ENCODE measurements around the gene DOK6. TPM values are rescaled to one million over a fixed set of nuclear protein-coding genes. Genes with fewer than 3 reads are reported as not detected.

Gene DOK6
- total and polyA plus RNA-seq, 8 donors: 2.9 to 19.1 (median 14.9) TPM

DNA sequence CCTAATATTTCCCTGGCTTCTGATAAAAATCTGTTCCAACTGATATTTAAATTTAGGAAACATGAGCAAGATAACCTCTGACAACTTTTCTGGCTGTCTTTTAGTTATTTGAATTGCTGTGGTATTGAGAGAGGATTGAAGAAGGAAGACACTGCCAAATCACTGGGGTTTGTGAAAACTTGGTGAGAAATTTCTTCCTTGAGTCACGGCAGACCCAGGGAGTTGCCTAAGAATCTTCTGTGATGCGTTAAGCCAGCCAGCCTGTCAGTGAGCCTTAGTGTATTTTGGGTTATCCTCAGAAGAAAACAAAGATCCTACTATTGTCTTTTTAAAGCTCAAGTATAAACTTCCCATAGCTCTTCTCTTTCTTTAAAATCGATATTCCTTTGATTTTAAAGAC lies 17.5 kb upstream of the DOK6 start:
- Histone ChIP-seq H3K27me3 (no peaks in the 10 kb centered on the region), H3K36me3 (no peaks in the 10 kb centered on the region), H3K9me3 (no peaks in the 10 kb centered on the region), H3K4me1 (no peaks in the 10 kb centered on the region), H3K4me3 (no peak overlapping the region), H3K27ac (no peak overlapping the region)
- intact Hi-C loops (cut with DNase I): no loop called here
- DNase-seq (no peak), ATAC-seq (no peak)
- TF ChIP-seq, protein P1, sequence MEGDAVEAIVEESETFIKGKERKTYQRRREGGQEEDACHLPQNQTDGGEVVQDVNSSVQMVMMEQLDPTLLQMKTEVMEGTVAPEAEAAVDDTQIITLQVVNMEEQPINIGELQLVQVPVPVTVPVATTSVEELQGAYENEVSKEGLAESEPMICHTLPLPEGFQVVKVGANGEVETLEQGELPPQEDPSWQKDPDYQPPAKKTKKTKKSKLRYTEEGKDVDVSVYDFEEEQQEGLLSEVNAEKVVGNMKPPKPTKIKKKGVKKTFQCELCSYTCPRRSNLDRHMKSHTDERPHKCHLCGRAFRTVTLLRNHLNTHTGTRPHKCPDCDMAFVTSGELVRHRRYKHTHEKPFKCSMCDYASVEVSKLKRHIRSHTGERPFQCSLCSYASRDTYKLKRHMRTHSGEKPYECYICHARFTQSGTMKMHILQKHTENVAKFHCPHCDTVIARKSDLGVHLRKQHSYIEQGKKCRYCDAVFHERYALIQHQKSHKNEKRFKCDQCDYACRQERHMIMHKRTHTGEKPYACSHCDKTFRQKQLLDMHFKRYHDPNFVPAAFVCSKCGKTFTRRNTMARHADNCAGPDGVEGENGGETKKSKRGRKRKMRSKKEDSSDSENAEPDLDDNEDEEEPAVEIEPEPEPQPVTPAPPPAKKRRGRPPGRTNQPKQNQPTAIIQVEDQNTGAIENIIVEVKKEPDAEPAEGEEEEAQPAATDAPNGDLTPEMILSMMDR (IDR thresholded peaks at IDR 0.05): no peak

DNA sequence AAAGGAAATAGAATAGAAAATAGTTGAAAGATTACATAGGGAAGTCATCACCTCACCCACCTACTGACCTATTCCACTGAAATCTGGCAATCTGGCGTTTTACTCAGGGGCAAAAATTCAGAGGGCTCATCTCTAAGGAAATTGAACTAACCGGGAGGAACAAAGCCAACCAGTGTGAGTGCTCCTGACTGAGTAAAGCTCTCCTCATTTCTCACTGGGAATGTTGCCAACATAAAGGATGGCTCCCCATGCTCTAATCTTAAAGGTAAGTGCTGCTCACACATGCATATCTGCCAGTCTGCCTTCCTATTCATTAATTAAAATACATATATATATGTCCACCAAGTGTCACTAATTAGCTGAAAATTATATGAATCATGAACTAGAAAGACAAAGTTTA lies 13.5 kb upstream of the DOK6 start:
- no peaks in the 10 kb centered on the region for H3K4me1 ChIP-seq
- no peaks in the 10 kb centered on the region for H3K27me3 ChIP-seq
- H3K27ac ChIP-seq: no peak overlapping the region
- TF ChIP-seq, protein P1 (IDR thresholded peaks at IDR 0.05): no peak
- ATAC-seq (no peak), DNase-seq (no peak)
- no peaks in the 10 kb centered on the region for H3K9me3 ChIP-seq
- intact Hi-C loops (cut with DNase I): no loop called here
- H3K36me3 ChIP-seq: no peaks in the 10 kb centered on the region
- H3K4me3 ChIP-seq: no peak overlapping the region

DNA sequence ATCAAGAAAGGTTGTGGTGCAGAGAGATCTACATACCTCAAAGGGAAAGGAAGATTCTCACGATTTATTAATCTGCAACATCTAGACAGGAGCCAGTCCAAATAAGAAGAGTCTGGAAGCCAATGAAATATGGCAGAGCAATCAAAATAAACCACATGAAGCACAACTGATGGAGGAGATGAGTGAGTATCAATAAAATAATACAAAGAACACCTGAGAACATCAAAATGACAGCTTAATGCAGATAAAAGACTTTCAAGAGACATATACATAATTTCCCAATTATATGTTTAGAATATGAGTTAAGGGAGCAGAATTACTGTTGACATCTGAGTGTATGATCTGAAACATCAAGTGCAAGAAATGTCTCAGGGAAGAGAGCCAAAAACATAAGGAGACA lies 12.5 kb upstream of the DOK6 start:
- DNase-seq (no peak), ATAC-seq (no peak)
- Histone ChIP-seq H3K27me3 (no peaks in the 10 kb centered on the region), H3K4me3 (no peak overlapping the region), H3K9me3 (no peaks in the 10 kb centered on the region), H3K27ac (no peak overlapping the region), H3K4me1 (no peaks in the 10 kb centered on the region), H3K36me3 (no peaks in the 10 kb centered on the region)
- TF ChIP-seq, protein P1 (IDR thresholded peaks at IDR 0.05): no peak
- intact Hi-C loops (cut with DNase I): no loop called here

DNA sequence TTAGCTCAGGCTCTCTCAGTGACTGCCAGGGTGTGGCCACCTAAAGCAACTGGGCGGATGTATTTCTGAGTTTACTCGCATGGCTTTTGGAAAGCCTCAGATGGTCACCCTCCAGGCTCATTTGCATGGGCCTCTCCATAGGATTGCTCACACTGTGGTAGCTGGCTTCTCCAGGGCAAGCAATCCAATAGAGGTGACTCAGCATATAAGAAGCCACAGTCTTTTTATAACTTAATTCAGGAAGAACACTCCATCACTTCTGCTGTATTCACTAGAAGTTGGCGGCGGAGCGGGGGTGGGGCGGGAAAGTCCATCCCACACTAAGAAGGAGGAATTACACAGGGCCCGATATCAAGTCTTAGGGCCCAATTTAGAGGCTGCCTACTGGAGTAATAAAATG lies 3.6 kb upstream of the DOK6 start:
- H3K36me3 ChIP-seq: no peaks in the 10 kb centered on the region
- no peak for DNase-seq
- no peak for ATAC-seq

DNA sequence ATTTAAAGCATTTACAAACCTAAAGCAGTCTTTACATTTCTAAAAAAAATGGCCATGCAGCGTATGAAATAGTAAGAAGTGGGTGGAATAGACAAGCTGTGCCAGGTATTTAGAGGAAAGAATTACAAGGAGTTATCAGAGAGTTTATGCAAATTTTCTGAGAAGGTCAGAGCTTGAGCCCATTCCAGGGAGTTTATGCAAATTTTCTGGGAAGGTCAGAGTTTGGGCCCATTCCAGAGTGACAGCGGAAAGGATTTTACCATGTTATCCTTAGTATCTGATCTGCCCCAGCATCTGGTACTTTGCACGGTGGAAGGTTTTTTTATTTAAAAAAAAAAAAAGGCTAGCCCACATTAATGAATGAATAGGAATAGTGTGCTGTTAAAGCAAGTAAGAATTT lies 1.4 kb upstream of the DOK6 start:
- ATAC-seq (no peak), DNase-seq (no peak)
- Histone ChIP-seq H3K4me1 (peaks cover 0 to 5% of the 10 kb centered on the region in 2 donors), H3K27me3 (peaks cover 18 to 52% of the 10 kb centered on the region in 2 donors), H3K4me3 (no peak overlapping the region), H3K27ac (no peak overlapping the region), H3K9me3 (no peaks in the 10 kb centered on the region), H3K36me3 (no peaks in the 10 kb centered on the region)
- TF ChIP-seq, protein P1 (IDR thresholded peaks at IDR 0.05): no peak
- intact Hi-C loops (cut with DNase I): no loop called here

More for the DNA sequence above, 3.6 kb upstream of the DOK6 start:
- Histone ChIP-seq H3K27me3 (peaks cover 11 to 32% of the 10 kb centered on the region in 2 donors), H3K9me3 (no peaks in the 10 kb centered on the region), H3K4me1 (peaks cover 0 to 5% of the 10 kb centered on the region in 2 donors), H3K27ac (no peak overlapping the region), H3K4me3 (no peak overlapping the region)
- intact Hi-C loops (cut with DNase I): no loop called here
- TF ChIP-seq, protein P1 (IDR thresholded peaks at IDR 0.05): no peak

Measured in left lung (tissue), 10 donors.